Activated CD8-positive, alpha-beta memory T cell treated with anti-CD3 and anti-CD28 coated beads, Interleukin-2, amount 50 U/mL, for 24 hours (primary cell): ENCODE results near the gene UBR4.
"Not testable (repeated sequence)": the region's sequence is repeated elsewhere in the genome, so short reads cannot be mapped to it uniquely, and the experiment has no call there.

Experiments
- DNase-seq: peaks from one replicate; pipeline ENCODE4 v3.0.0-alpha.2; 2020; ENCODE audit errors: extremely low read depth

UBR4 gene

GRCh38 chr1:19209990-19210771, at the start of gene UBR4:
Gene UBR4 (minus strand): TSS chr1:19210266. CDS start chr1:19210248, 18 bp downstream.
- DNase-seq = peak; percentile 94

GRCh38 chr1:19258353-19258752, 48.3 kb upstream of the UBR4 start:
- DNase-seq = no peak

- no peak for DNase-seq
Measured at GRCh38 chr1:19257178-19257914, 47.3 kb upstream of the UBR4 start.

GRCh38 chr1:19256301-19256700, 46.2 kb upstream of the UBR4 start:
- DNase-seq = not testable (repeated sequence)

GRCh38 chr1:19255288-19255687, 45.2 kb upstream of the UBR4 start:
- no peak for DNase-seq

- DNase-seq = no peak
Measured at GRCh38 chr1:19254416-19254815, 44.4 kb upstream of the UBR4 start.

GRCh38 chr1:19251305-19252196, 41.5 kb upstream of the UBR4 start, which contains the start of the genes EMC1 and MRTO4:
Gene EMC1 (minus strand): TSS chr1:19251524. CDS start chr1:19251509, 15 bp downstream.
Gene MRTO4 (plus strand): TSS chr1:19251805. CDS start chr1:19251836, 31 bp downstream.
- peak; percentile 75 for DNase-seq

GRCh38 chr1:19250629-19251304, 40.7 kb upstream of the UBR4 start:
- no peak for DNase-seq

- peak; percentile 28 for DNase-seq
Measured at GRCh38 chr1:19240673-19241538, 30.8 kb upstream of the UBR4 start.

GRCh38 chr1:19239876-19240275, 29.8 kb upstream of the UBR4 start:
- no peak for DNase-seq

- no peak for DNase-seq
Measured at GRCh38 chr1:19234224-19234623, 24.2 kb upstream of the UBR4 start.

GRCh38 chr1:19232524-19232846, 22.4 kb upstream of the UBR4 start:
- no peak for DNase-seq

- not testable (repeated sequence) for DNase-seq
Measured at GRCh38 chr1:19231736-19232523, 21.9 kb upstream of the UBR4 start.

- no peak for DNase-seq
Measured at GRCh38 chr1:19229828-19230325, 19.8 kb upstream of the UBR4 start.

- DNase-seq = no peak
Measured at GRCh38 chr1:19229229-19229628, 19.2 kb upstream of the UBR4 start.

- DNase-seq = no peak
Measured at GRCh38 chr1:19222979-19223824, 13.1 kb upstream of the UBR4 start.

GRCh38 chr1:19222573-19222972, 12.5 kb upstream of the UBR4 start:
- no peak for DNase-seq

- no peak for DNase-seq
Measured at GRCh38 chr1:19220991-19221390, 10.9 kb upstream of the UBR4 start.
